AG04449 (cell line): Measurements from ENCODE around the gene FGF13.

Source experiments
- CTCF ChIA-PET: fragments of 350-600 bp; formaldehyde crosslinking; extraction: SDS; loops from one replicate; lab custom pipeline; 2021; ENCODE audit warnings: antibody characterized with exemption; lab: Yijun Ruan, JAX
- POLR2A ChIA-PET: fragments of 400-600, 350-600 bp; formaldehyde crosslinking; extraction: SDS; loops from one replicate; lab custom pipeline; 2020; ENCODE audit warnings: antibody characterized with exemption, inconsistent platforms; lab: Yijun Ruan, JAX
- DNase-seq: peaks from one replicate; pipeline ENCODE4 v3.0.0-alpha.2; 2010; ENCODE audit warnings: low read depth, low spot score
- H3K4me3 ChIP-seq: 2 replicates; pipeline ENCODE4 v1.5.1; 2011; ENCODE audit warnings: low read depth, mild to moderate bottlenecking, control low read depth, low read length
- CTCF ChIP-seq: IDR thresholded peaks from one replicate; pipeline ENCODE4 v1.5.1; 2011; ENCODE audit warnings: mild to moderate bottlenecking, moderate library complexity, low read length, control low read depth, inconsistent platforms; ENCODE audit not compliant: insufficient read depth; ENCODE audit errors: missing control alignments

Gene FGF13

GRCh38 chrX:138648568-138648967, 62.9 kb downstream of the FGF13 start:
- POLR2A ChIA-PET = no interaction called here
- no peak overlapping the region for H3K4me3 ChIP-seq
- TF ChIP-seq CTCF = no peak
- DNase-seq = no peak
- CTCF ChIA-PET = no interaction called here

DNA sequence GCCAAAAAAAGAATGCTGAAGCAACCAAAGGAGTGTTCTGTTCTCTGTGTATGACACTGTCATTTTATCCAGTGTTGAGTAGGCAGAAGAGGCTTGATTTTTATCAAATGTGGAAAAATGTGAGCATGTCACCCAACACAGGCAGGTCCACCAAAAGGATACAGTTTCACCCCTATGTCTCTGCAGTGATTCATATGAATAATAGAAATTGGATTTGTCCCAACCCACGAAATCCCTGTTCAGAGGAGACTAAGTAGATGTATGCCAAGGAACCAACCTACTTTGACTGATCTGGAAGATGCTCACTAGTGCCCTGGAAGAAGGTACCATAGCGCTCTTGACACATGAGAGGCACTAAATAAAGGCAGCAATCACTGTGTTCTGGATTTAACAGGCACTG, 72.5 kb downstream of the FGF13 start:
- TF ChIP-seq CTCF = no peak
- no peak for DNase-seq
- no peak overlapping the region for H3K4me3 ChIP-seq
- ChIA-PET POLR2A (no interaction called here), CTCF (no interaction called here)
